Activated CD4-positive, alpha-beta memory T cell treated with anti-CD3 and anti-CD28 coated beads for 36 hours (primary cell): ENCODE data around the gene SLC23A2. TPM values are rescaled to one million over a fixed set of nuclear protein-coding genes. Genes with fewer than 3 reads are reported as not detected.

Experiments
- CTCF ChIA-PET: fragments of 350-600 bp; sonication (Branson Sonifier 250); formaldehyde crosslinking; loops from one replicate; lab custom pipeline; 2021; ENCODE audit warnings: antibody characterized with exemption, inconsistent platforms; lab: Charles Lee
- POLR2A ChIA-PET: fragments of 350-600 bp; sonication (Branson Sonifier 250); formaldehyde crosslinking; loops from one replicate; lab custom pipeline; 2021; ENCODE audit warnings: antibody characterized with exemption; lab: Charles Lee
- DNase-seq: peaks from one replicate; pipeline ENCODE4 v3.0.0-alpha.2; 2020
- H3K27ac Mint-ChIP-seq: one replicate; pipeline ENCODE4 v1.8.0; 2021; ENCODE audit warnings: mixed read lengths
- H3K27me3 Mint-ChIP-seq: one replicate; pipeline ENCODE4 v1.8.0; 2021; ENCODE audit warnings: mixed read lengths
- H3K36me3 Mint-ChIP-seq: one replicate; pipeline ENCODE4 v1.8.0; 2021; ENCODE audit warnings: mixed read lengths
- H3K4me1 Mint-ChIP-seq: one replicate; pipeline ENCODE4 v1.8.0; 2021; ENCODE audit warnings: low read depth, mixed read lengths
- H3K4me3 Mint-ChIP-seq: one replicate; pipeline ENCODE4 v1.8.0; 2021; ENCODE audit warnings: mild to moderate bottlenecking, mixed read lengths
- H3K9me3 Mint-ChIP-seq: one replicate; pipeline ENCODE4 v1.8.0; 2021; ENCODE audit warnings: mixed read lengths
- intact Hi-C: fragments of 100-400 bp; cut with micrococcal nuclease; formaldehyde crosslinking; loops from one replicate; pipeline ENCODE4 v1.15.1; 2023
- total RNA-seq, 2 experiments: library from RNA; stranded (reverse); gene quantifications; one replicate each; pipeline ENCODE4 v1.2.3, GENCODE V29; 2021

Gene SLC23A2
- total RNA-seq, 2 experiments from 2014 or later, result 14.0 to 14.9 TPM

DNA sequence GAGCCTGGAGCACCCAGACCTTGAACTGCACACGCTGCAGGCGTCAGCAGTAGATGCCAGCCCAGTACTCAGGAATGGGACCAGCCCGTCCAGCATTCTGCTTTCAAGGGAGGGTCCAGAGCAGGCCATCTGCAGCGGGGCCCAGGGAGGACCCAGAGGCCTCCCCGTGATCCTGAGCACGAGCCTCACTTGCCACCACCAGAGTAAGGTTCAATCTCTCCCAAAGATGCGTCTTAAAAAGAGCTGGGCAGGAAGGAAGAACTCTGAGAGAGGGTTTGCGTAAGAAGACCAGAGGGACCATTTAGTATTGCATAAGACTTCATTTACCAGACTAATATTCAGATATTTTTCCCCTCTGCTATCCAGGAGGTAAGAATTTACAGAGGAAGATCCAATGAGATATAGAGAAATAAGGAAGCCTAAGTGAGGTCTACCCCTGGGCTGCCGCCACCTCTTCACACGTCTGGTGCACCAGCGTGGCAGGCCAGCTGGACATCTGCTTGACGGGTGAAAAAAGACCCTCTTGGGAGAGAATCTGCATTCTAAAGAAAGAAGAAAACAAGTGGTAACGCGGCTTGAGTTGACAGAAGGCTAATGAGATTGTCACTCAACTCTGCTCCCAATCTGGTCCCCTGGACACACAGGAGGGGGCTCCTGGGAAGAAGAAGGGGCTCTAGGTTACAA is 172.3 kb downstream of the SLC23A2 start:
- H3K4me1 Mint-ChIP-seq, result peaks cover 2% of the 10 kb centered on the region
- intact Hi-C loops, result no loop called here
- no peaks in the 10 kb centered on the region for H3K9me3 Mint-ChIP-seq
- no peaks in the 10 kb centered on the region for H3K36me3 Mint-ChIP-seq
- no peak overlapping the region for H3K4me3 Mint-ChIP-seq
- H3K27ac Mint-ChIP-seq, result no peak overlapping the region
- ChIA-PET CTCF (no interaction called here), POLR2A (no interaction called here)
- no peaks in the 10 kb centered on the region for H3K27me3 Mint-ChIP-seq
- DNase-seq, result no peak

DNA sequence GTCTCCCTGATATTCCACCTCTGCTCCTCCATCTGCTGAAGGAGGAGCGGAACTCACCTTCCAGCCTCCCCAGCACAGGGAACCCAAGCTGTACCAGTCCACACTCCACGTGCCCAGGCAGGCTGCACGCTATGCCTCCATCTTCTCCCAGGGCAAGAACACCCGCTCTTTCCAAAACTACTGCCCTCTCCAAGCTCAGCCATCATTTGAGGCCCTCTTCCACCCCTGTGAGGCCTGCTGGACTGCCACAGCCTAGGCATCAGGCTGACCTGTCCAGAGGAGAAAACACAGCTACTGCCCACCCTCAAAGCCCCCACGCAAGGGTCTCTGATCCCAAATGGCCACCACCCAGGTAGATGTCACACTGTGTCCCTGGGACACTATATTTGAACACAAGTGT is 179.7 kb downstream of the SLC23A2 start:
- POLR2A ChIA-PET, result no interaction called here
- H3K36me3 Mint-ChIP-seq, result peaks cover 14% of the 10 kb centered on the region
- DNase-seq, result no peak
- peak overlapping the region; percentile 81 for H3K4me3 Mint-ChIP-seq
- no peaks in the 10 kb centered on the region for H3K9me3 Mint-ChIP-seq
- intact Hi-C loops, result no loop called here
- CTCF ChIA-PET, result no interaction called here
- H3K27ac Mint-ChIP-seq, result peak overlapping the region; percentile 16
- no peaks in the 10 kb centered on the region for H3K27me3 Mint-ChIP-seq
- peaks cover 39% of the 10 kb centered on the region for H3K4me1 Mint-ChIP-seq

DNA sequence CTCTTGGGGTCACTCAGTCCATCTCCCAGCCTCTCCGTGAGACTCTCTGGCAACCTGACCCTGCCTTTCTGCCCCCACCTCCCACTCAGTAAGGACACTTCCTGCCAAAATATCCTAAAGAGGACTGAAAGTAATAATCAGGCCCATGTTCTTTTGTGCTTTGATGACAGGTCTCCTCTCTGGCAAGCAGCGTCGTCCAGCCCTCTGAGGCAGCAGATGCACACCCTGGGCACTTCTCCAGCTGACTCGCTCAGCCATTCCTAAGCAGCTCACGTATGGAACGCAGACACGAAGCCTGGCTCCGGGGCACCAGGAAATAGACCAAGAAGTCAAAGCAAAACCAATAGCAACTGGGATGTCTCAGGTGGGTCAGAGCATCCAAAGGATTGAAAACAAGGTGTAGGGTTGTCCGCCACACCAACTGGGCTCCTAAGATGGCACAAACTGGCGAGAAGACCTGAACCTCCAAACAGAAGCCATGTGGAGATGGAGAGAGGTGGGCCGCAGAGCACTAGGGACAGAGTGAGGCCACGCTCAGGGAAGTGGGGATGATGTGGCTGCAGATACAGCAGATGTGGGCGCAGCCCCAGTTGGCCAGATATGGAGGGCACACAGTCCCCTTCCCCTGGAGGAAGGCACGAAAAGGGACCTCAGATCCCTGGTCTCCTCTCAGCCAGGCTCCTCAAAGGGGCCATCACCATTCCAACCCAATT is 180.3 kb downstream of the SLC23A2 start:
- H3K4me3 Mint-ChIP-seq, result no peak overlapping the region
- intact Hi-C loops, result no loop called here
- DNase-seq, result no peak
- POLR2A ChIA-PET, result no interaction called here
- H3K27ac Mint-ChIP-seq, result no peak overlapping the region
- no peaks in the 10 kb centered on the region for H3K27me3 Mint-ChIP-seq
- CTCF ChIA-PET, result interaction anchor here (0.6 kb wide), 1 partner anchor 280 kb away, joined by 3 read pairs; no protein-coding TSS in a partner anchor
- H3K9me3 Mint-ChIP-seq, result no peaks in the 10 kb centered on the region
- peaks cover 41% of the 10 kb centered on the region for H3K4me1 Mint-ChIP-seq
- peaks cover 14% of the 10 kb centered on the region for H3K36me3 Mint-ChIP-seq

GRCh38 chr20:4819901-4820300 is 181.4 kb downstream of the SLC23A2 start:
- peak overlapping the region; percentile 5 for H3K27ac Mint-ChIP-seq
- ChIA-PET CTCF (no interaction called here), POLR2A (no interaction called here)
- no peak for DNase-seq
- H3K36me3 Mint-ChIP-seq, result peaks cover 18% of the 10 kb centered on the region
- H3K27me3 Mint-ChIP-seq, result no peaks in the 10 kb centered on the region
- H3K4me3 Mint-ChIP-seq, result no peak overlapping the region
- intact Hi-C loops, result no loop called here
- H3K9me3 Mint-ChIP-seq, result no peaks in the 10 kb centered on the region
- peaks cover 49% of the 10 kb centered on the region for H3K4me1 Mint-ChIP-seq

- POLR2A ChIA-PET, result no interaction called here
- Mint-ChIP-seq H3K9me3 (no peaks in the 10 kb centered on the region), H3K27ac (peak overlapping the region; percentile 46), H3K4me1 (peaks cover 67% of the 10 kb centered on the region), H3K36me3 (peaks cover 34% of the 10 kb centered on the region), H3K4me3 (no peak overlapping the region), H3K27me3 (no peaks in the 10 kb centered on the region)
- CTCF ChIA-PET, result no interaction called here
- intact Hi-C loops, result no loop called here
- DNase-seq, result no peak
Measured at GRCh38 chr20:4817230-4817671, 184.1 kb downstream of the SLC23A2 start.

DNA sequence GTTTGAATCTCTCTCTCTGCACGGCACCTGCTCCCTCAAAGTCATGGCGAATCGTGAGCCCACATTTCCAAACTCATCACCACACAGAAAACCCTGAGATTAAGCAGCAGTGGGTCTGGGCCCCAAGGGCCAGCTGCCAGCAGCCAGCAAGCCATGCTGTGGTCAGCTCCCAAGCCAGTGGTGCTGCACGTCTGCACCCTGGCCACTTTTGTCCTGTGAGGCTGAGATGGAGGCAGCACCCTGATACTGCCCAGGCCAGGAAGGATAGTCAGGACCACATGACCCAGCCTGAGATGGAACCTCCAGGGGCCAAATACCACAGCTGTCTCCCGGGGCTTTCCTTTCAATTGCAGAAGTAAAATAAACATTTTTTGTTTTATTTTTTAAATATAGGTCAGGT is 185.7 kb downstream of the SLC23A2 start:
- peaks cover 68% of the 10 kb centered on the region for H3K4me1 Mint-ChIP-seq
- peak overlapping the region; percentile 90 for H3K4me3 Mint-ChIP-seq
- H3K27me3 Mint-ChIP-seq, result no peaks in the 10 kb centered on the region
- CTCF ChIA-PET, result interaction anchor here (0.6 kb wide), 1 partner anchor 9 kb away, joined by 3 read pairs; no protein-coding TSS in a partner anchor
- POLR2A ChIA-PET, result interaction anchor here (0.8 to 3.4 kb wide), 4 partner anchors 20 to 304 kb away, joined by 3 to 16 read pairs (median 8); partner anchors contain the start of gene PCNA
- no peak for DNase-seq
- H3K36me3 Mint-ChIP-seq, result peaks cover 34% of the 10 kb centered on the region
- intact Hi-C loops, result loop anchor here (2.0 kb wide), 1 partner anchor 135 kb away; no protein-coding TSS in a partner anchor
- peak overlapping the region; percentile 99 for H3K27ac Mint-ChIP-seq
- no peaks in the 10 kb centered on the region for H3K9me3 Mint-ChIP-seq

GRCh38 chr20:4814696-4815252 is 186.5 kb downstream of the SLC23A2 start:
- DNase-seq, result peak; percentile 82
- Mint-ChIP-seq H3K4me3 (peak overlapping the region; percentile 90), H3K4me1 (peaks cover 73% of the 10 kb centered on the region), H3K9me3 (no peaks in the 10 kb centered on the region), H3K36me3 (peaks cover 32% of the 10 kb centered on the region), H3K27me3 (no peaks in the 10 kb centered on the region), H3K27ac (peak overlapping the region; percentile 99)
- POLR2A ChIA-PET, result interaction anchor here (0.7 to 3.4 kb wide), 8 partner anchors 19 to 305 kb away, joined by 3 to 16 read pairs (median 4); partner anchors contain the start of gene PCNA
- CTCF ChIA-PET, result interaction anchor here (0.6 to 2.1 kb wide), 8 partner anchors 10 to 1047 kb away, joined by 3 to 7 read pairs (median 4); partner anchors contain the start of genes ADISSP and CDS2
- intact Hi-C loops, result loop anchor here (1.0 to 5.0 kb wide), 4 partner anchors 19 to 313 kb away; partner anchors contain the start of genes CDS2 and SLC23A2

DNA sequence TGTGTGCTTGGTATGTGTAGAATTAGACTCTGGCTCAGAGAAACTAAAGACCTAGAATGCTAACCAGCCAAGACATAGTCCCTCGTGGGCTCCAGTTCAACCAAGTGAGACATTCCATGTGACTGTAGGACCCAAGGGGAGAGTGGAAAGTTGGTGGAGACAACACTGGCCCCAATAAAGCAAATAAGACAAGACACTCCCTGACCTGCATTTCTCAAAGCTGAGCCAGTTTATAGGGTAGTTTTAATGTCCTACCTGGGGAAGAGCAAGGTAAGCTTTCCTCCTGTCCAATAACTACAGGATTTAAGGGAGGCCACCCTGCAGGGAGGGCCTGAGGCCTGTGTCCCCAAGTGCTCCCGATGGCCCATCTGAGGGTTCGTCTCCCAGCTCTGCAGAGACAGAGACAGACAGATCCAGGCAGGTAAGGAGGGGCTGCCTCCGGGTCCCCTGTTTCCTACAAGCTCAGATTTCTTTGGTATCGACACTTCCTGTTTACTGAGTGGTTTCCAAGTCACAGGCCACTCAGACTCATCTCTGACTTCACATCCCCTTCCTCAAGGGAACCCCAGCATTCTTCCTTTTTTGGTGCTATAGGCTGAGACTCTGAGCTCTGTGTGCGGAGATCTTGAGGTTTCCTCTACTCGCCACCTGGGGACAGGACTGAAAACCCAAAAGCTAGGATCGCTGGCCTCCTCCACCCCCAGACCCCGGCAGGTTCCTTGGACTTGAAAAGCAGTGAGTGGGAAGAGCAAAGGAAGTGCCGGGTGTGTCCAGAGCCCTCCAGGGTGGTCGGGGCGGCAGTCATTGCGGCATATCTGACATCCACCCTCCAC is 187.2 kb downstream of the SLC23A2 start:
- Mint-ChIP-seq H3K4me1 (peaks cover 74% of the 10 kb centered on the region), H3K27me3 (no peaks in the 10 kb centered on the region), H3K9me3 (no peaks in the 10 kb centered on the region), H3K4me3 (peak overlapping the region; percentile 90), H3K36me3 (peaks cover 35% of the 10 kb centered on the region), H3K27ac (peak overlapping the region; percentile 99)
- ChIA-PET POLR2A (interaction anchor here (0.7 to 3.4 kb wide), 11 partner anchors 15 to 305 kb away, joined by 3 to 16 read pairs (median 5); partner anchors contain the start of gene PCNA), CTCF (interaction anchor here (0.7 to 2.1 kb wide), 8 partner anchors 19 to 1046 kb away, joined by 3 to 7 read pairs (median 4); partner anchors contain the start of genes ADISSP and CDS2)
- peak; percentile 74 for DNase-seq
- intact Hi-C loops, result loop anchor here (1.0 to 5.0 kb wide), 5 partner anchors 19 to 313 kb away; partner anchors contain the start of genes CDS2 and SLC23A2

DNA sequence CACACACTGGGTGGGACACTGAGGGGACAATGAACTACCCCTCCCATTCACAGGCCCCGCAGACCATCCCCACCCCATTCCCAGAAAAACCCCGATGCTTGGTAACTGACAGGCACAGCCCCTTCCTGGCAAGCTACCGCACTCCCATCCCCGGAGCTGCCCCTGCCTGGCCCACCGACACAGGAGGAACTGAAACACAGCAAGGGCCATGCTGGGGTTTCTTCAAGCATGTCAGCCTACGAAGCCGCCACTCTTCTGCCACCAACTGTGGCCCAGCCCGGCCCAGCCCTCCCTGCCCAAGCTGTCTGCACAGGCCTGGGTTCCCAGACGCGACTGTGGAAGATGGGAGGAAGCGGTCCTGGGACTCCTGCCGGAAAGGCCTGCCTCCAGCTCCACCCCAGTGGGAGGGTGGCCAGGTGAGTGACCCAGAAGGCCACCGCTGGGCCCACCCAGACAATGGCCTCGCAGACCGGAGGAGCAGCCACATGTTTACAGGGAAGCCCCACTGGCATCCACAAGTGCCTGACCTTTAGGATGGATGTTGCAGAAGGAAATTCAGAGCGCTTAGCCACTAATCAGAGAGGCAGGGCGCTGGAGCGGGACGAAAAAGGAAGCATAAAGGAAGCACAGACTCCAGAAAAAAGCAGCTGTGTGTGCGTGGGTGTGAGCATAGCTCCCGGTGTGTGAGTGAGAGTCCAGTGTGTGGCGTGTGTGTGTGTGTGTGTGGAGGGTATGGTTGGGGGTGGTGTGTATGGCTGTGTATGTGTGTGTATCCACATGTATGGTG is 188.0 kb downstream of the SLC23A2 start:
- ChIA-PET POLR2A (interaction anchor here (0.9 to 3.4 kb wide), 9 partner anchors 14 to 313 kb away, joined by 3 to 16 read pairs (median 6); partner anchors contain the start of genes CDS2 and PCNA), CTCF (interaction anchor here (0.5 to 2.1 kb wide), 7 partner anchors 19 to 313 kb away, joined by 3 to 7 read pairs (median 3); partner anchors contain the start of gene CDS2)
- no peaks in the 10 kb centered on the region for H3K9me3 Mint-ChIP-seq
- peaks cover 31% of the 10 kb centered on the region for H3K36me3 Mint-ChIP-seq
- peak overlapping the region; percentile 90 for H3K4me3 Mint-ChIP-seq
- peaks cover 79% of the 10 kb centered on the region for H3K4me1 Mint-ChIP-seq
- H3K27ac Mint-ChIP-seq, result peak overlapping the region; percentile 99
- peak; percentile 60 for DNase-seq
- H3K27me3 Mint-ChIP-seq, result no peaks in the 10 kb centered on the region
- intact Hi-C loops, result loop anchor here (2.0 to 5.0 kb wide), 3 partner anchors 189 to 314 kb away; partner anchors contain the start of genes CDS2 and SLC23A2

GRCh38 chr20:4812641-4813075 is 188.7 kb downstream of the SLC23A2 start:
- peak overlapping the region; percentile 90 for H3K4me3 Mint-ChIP-seq
- intact Hi-C loops, result loop anchor here (2.0 to 5.0 kb wide), 3 partner anchors 190 to 315 kb away; partner anchors contain the start of genes CDS2 and SLC23A2
- peak overlapping the region; percentile 99 for H3K27ac Mint-ChIP-seq
- peaks cover 31% of the 10 kb centered on the region for H3K36me3 Mint-ChIP-seq
- H3K27me3 Mint-ChIP-seq, result no peaks in the 10 kb centered on the region
- H3K4me1 Mint-ChIP-seq, result peaks cover 81% of the 10 kb centered on the region
- H3K9me3 Mint-ChIP-seq, result no peaks in the 10 kb centered on the region
- DNase-seq, result peak; percentile 18
- CTCF ChIA-PET, result interaction anchor here (0.5 to 2.1 kb wide), 4 partner anchors 10 to 718 kb away, joined by 3 to 7 read pairs (median 4); no protein-coding TSS in a partner anchor
- POLR2A ChIA-PET, result interaction anchor here (0.9 to 3.4 kb wide), 5 partner anchors 14 to 314 kb away, joined by 4 to 16 read pairs (median 10); partner anchors contain the start of genes CDS2 and PCNA
